Colonic mucosa (tissue), 4 donors: ENCODE measurements around the gene RAMAC. TPM values are rescaled to one million over a fixed set of nuclear protein-coding genes. Genes with fewer than 3 reads are reported as not detected.

Experiments used
- DNase-seq: peaks from one replicate; pipeline ENCODE4 v3.0.0-alpha.2; 2020
- H3K27ac ChIP-seq: fragments of 200-600 bp; one replicate; pipeline ENCODE4 v1.8.0; 2021
- H3K27me3 ChIP-seq: fragments of 200-600 bp; one replicate; pipeline ENCODE4 v1.8.0; 2021
- H3K36me3 ChIP-seq: fragments of 200-600 bp; one replicate; pipeline ENCODE4 v1.8.0; 2021
- H3K4me1 ChIP-seq: fragments of 200-600 bp; one replicate; pipeline ENCODE4 v1.8.0; 2021; ENCODE audit warnings: mild to moderate bottlenecking
- H3K4me3 ChIP-seq: fragments of 200-600 bp; one replicate; pipeline ENCODE4 v1.8.0; 2021
- H3K9ac ChIP-seq, 2 donors: one replicate each; pipeline ENCODE4 v1.7.0; 2013; ENCODE audit warnings: control low read depth in 2 of 2, low read depth in 2 of 2, low read length in 2 of 2
- H3K9me3 ChIP-seq: fragments of 200-600 bp; one replicate; pipeline ENCODE4 v1.8.0; 2021
- CTCF ChIP-seq: fragments of 200-600 bp; IDR thresholded peaks from one replicate; pipeline ENCODE4 v1.8.0; 2022; ENCODE audit warnings: antibody characterized with exemption, mild to moderate bottlenecking
- intact Hi-C: fragments of 100-400 bp; cut with DNase I; formaldehyde crosslinking; loops from one replicate; pipeline ENCODE4 v1.14.1; 2022
- total RNA-seq, 2 donors: library from RNA; stranded (reverse); fragmentation: NEBNext Ultra II Directional in 1 of 2; extraction: Animal tissue kit (Norgen Biotek cat#: 25700) in 1 of 2; gene quantifications; one replicate each; pipeline ENCODE4 v1.2.1, GENCODE V29; 2021
- donor health status: healthy.
- donor health status: DM: no; HTN: no; CAD: no.
- donor health status: DM: no; HTN: no; CAD: no.

RAMAC gene
- total RNA-seq, 2 donors from 2014 or later = 22.8 to 23.0 TPM

GRCh38 chr15:82992436-82992998, 6.5 kb downstream of the RAMAC start:
- intact Hi-C loops = no loop called here
- Histone ChIP-seq H3K9ac (no peak overlapping the region), H3K4me1 (no peaks in the 10 kb centered on the region), H3K4me3 (no peak overlapping the region), H3K27ac (no peak overlapping the region), H3K27me3 (no peaks in the 10 kb centered on the region), H3K9me3 (no peaks in the 10 kb centered on the region), H3K36me3 (no peaks in the 10 kb centered on the region)
- no peak for DNase-seq
- no peak for TF ChIP-seq CTCF

DNA sequence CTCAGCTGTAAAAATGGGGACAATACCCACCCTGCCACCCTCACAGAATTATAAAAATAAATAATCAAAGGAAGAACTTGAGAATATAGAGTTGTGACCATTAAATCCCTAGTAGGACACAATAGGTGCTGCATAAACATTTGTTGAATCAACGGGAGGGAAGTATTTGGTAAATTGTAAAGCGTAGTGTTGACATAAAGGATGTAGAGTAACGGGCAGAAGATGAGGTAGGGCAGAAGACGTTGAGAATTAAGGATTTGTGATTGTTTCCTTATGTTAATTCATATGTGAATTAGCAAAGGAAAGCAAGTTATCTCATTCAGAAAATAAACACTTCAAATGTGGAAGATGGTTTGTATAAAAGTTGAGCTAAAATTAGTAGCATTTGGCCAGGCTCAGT, 7.1 kb downstream of the RAMAC start:
- H3K4me1 ChIP-seq = no peaks in the 10 kb centered on the region
- H3K27me3 ChIP-seq = no peaks in the 10 kb centered on the region
- no peak overlapping the region for H3K4me3 ChIP-seq
- no peak overlapping the region for H3K9ac ChIP-seq
- no peaks in the 10 kb centered on the region for H3K9me3 ChIP-seq
- no peak overlapping the region for H3K27ac ChIP-seq
- TF ChIP-seq CTCF = no peak
- intact Hi-C loops = no loop called here
- H3K36me3 ChIP-seq = no peaks in the 10 kb centered on the region
- no peak for DNase-seq

- no peak for DNase-seq
- H3K27ac ChIP-seq = no peak overlapping the region
- H3K4me1 ChIP-seq = no peaks in the 10 kb centered on the region
- H3K27me3 ChIP-seq = no peaks in the 10 kb centered on the region
- no peaks in the 10 kb centered on the region for H3K9me3 ChIP-seq
- intact Hi-C loops = no loop called here
- no peak for TF ChIP-seq CTCF
- H3K9ac ChIP-seq = no peak overlapping the region
- no peaks in the 10 kb centered on the region for H3K36me3 ChIP-seq
- H3K4me3 ChIP-seq = no peak overlapping the region
Observed at GRCh38 chr15:82995076-82995475, 9.1 kb downstream of the RAMAC start.

DNA sequence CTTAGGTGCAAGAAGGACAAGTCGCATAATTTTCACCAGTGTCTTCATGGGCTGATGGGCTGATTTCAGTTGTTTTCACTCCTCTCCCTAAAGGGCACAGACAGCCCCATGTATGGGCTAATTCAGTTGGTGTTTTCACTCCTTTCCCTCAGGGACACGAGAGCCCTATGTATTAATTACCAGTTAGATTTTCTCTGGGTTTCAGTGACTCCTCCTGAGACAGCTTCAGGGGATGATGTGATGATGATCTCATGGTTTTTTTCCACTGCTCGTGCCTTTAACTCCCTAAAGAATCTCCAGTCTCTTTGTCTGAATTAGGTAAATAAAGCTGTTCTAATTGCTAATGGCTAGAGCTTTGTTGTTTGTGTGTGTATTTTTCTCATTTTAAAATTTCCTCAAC, 9.9 kb downstream of the RAMAC start:
- H3K4me1 ChIP-seq = no peaks in the 10 kb centered on the region
- no peak for TF ChIP-seq CTCF
- H3K9ac ChIP-seq = no peak overlapping the region
- H3K36me3 ChIP-seq = no peaks in the 10 kb centered on the region
- DNase-seq = no peak
- H3K27me3 ChIP-seq = no peaks in the 10 kb centered on the region
- no peaks in the 10 kb centered on the region for H3K9me3 ChIP-seq
- no peak overlapping the region for H3K4me3 ChIP-seq
- intact Hi-C loops = no loop called here
- H3K27ac ChIP-seq = no peak overlapping the region

DNA sequence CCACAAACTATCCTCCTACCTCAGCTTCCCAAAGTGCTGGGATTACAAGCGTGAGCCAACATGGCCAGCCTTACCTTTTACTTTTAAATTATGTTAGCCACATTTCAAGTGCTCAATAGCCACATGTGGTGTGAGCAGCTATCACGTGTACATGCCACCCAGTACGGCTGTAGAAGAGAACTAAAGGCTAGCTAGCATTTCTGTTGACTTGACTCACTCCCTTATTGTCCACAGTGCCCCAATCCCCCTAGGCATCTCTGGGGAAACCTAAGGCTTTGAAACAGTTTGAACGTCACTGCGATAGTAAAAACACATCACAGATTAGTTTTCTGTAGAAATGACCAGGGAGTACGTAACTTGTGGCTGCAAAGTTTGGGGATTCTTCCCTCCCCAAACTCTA, 13.4 kb downstream of the RAMAC start:
- Histone ChIP-seq H3K27me3 (no peaks in the 10 kb centered on the region), H3K27ac (no peak overlapping the region), H3K36me3 (no peaks in the 10 kb centered on the region), H3K4me1 (no peaks in the 10 kb centered on the region), H3K9me3 (no peaks in the 10 kb centered on the region), H3K9ac (no peak overlapping the region), H3K4me3 (no peak overlapping the region)
- no peak for DNase-seq
- intact Hi-C loops = no loop called here
- no peak for TF ChIP-seq CTCF
